LHCN-M2 (cell line): ENCODE data around the gene PFKFB4. TPM values are rescaled to one million over a fixed set of nuclear protein-coding genes. Genes with fewer than 3 reads are reported as not detected.

Experiments used
- DNase-seq: peaks from one replicate; pipeline ENCODE4 v3.0.0-alpha.2; 2012; ENCODE audit warnings: low read depth
- total RNA-seq: library from RNA; depleted of rRNA; stranded (reverse); fragments of >200 nt; gene quantifications from 2 replicates; pipeline ENCODE4 v1.2.3, GENCODE V29; 2014

Gene PFKFB4
- total RNA-seq, 1 experiment from 2014 or later: 22.6 TPM

DNA sequence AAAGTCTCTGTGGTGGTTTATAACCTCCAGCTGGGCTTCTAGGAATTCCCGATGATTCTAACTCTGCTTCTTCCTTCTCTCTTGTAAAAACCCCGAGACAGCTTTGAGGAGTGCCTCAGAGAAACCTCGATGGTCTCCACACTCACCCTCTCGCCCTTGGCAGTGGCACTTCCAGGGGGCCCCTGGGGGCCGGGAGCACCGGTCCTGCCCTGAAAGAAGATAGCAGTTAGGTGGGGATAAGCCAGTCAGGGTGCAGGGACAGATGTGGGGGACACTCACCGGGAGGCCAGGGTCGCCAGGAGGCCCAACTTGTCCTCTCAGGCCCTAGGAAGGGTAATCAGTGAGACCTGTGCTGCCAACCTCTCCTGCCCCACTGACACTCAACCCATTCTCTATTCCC is 28.8 kb upstream of the PFKFB4 start:
- DNase-seq: no peak

- no peak for DNase-seq
Observed at GRCh38 chr3:48584836-48585235, 28.2 kb upstream of the PFKFB4 start.

GRCh38 chr3:48581621-48582481 is 25.2 kb upstream of the PFKFB4 start:
- no peak for DNase-seq

GRCh38 chr3:48576647-48577046 is 20.0 kb upstream of the PFKFB4 start:
- DNase-seq: no peak

- no peak for DNase-seq
Observed at GRCh38 chr3:48575366-48575765, 18.8 kb upstream of the PFKFB4 start.

DNA sequence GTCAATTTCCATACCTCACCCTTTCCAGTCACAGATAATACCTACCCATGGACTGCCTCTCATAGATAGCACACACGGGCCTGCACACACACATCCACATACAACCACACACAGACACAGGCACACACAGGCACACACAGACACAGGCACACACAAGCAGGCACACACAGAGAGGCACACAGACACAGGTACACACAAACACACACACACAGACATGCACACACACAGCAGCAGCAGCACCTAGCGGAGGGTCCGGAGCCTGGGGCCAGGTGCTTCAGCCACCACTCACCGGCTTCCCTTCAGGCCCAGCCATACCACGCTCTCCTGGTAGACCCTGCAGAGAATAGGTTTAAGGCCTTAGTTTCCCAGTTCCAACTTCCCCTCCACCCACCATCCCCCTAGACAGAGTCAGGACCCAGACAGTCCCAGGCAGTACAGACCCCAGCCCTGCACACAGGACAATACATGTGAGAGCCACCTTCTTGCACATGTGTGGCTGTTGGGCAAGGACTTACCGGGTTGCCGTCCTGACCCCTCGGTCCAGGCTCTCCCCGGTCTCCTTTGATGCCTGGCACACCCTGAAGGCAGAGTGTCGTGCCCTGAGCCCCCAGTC is 17.5 kb upstream of the PFKFB4 start:
- DNase-seq: no peak

- no peak for DNase-seq
Observed at GRCh38 chr3:48572517-48572916, 15.9 kb upstream of the PFKFB4 start.

- no peak for DNase-seq
Observed at GRCh38 chr3:48571938-48572337, 15.3 kb upstream of the PFKFB4 start.

GRCh38 chr3:48569808-48570450 is 13.3 kb upstream of the PFKFB4 start:
- DNase-seq: no peak

DNA sequence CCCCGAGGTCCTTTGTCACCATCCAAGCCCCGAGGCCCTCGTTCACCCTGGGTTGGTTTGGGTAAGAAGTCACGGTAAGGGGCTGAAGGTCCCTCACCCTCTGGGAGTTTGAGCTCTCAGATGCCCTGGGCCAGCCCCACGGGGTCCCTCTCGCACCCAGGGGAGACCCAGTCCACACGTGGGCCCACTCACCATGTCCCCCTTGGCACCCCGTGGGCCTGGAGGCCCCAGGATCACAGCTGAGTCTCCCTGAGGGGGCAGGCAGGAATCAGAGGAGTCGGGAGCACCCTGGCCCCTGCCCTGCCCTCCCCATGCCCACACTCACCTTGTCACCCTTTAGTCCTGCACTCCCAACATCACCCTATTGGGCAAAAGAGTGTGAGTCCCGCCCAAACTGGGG is 12.8 kb upstream of the PFKFB4 start:
- DNase-seq: no peak

DNA sequence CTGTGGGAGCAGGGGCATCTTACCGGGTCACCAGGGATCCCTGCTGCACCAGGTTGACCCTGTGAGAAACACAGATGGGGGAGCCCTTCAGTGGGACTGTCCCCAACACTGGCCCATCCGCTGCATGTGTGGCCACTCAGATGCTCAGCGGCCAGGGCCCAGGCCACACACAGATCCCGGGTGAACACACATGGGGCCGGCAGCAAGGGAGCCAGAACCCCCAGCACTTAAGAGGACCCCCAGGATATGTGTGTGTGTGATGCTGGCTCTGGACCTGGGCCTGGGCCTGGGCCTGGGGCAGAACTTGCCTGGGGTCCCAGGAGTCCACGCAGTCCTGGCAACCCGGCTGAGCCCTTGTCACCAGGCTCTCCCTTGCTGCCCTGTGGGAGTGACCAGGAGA is 11.9 kb upstream of the PFKFB4 start:
- no peak for DNase-seq

DNA sequence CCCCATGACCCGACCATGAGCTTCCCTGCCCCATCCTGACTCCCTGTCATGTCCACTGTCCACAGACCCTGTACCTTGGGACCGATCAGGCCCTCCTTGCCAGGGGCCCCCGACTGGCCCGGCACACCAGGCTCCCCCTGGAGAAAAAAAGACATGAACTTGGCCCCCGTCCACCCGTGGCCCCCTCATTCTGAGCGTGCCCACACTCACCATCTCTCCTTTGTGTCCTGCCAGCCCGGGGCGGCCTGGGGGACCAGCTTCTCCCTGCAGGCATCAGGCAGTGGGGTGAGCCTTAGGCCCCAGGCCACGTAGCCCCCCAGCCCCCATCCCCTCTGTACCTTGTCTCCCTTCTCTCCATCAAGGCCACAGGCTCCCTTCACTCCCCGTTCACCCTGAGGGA is 10.9 kb upstream of the PFKFB4 start:
- no peak for DNase-seq

- no peak for DNase-seq
Observed at GRCh38 chr3:48567090-48567489, 10.5 kb upstream of the PFKFB4 start.

- no peak for DNase-seq
Observed at GRCh38 chr3:48566401-48566760, 9.8 kb upstream of the PFKFB4 start.

- peak; percentile 79 for DNase-seq
Observed at GRCh38 chr3:48565591-48566400, 9.2 kb upstream of the PFKFB4 start.

- no peak for DNase-seq
Observed at GRCh38 chr3:48565186-48565585, 8.6 kb upstream of the PFKFB4 start.

- DNase-seq: no peak
Observed at GRCh38 chr3:48564667-48565066, 8.1 kb upstream of the PFKFB4 start.

- DNase-seq: peak; percentile 91
Observed at GRCh38 chr3:48564022-48564421, 7.4 kb upstream of the PFKFB4 start.

DNA sequence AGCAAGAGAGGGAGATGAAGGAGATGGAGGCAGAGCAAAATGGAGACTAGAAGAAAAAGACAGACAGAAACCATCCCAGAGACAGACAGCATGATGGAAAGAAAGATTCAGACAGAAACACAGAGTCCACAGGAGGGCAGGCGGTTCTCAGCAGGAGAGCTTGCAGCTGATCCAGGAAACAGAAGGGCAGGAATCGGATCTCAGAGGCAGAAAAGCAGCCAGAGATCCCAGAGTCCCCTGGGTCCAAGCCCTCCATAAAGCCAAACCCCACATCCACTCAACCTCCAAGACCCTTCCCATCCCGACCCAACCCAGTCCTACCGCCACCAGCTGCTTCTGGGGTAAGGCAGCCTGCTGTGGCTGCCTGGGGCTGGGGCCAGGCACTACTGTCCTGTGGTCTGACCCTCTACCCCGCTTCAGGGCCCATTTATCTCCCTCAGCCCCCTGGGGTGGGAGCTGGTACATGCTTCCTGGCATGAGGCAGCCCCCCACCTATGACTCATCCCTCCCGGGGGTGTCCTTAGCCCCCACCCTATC is 6.8 kb upstream of the PFKFB4 start, which contains the start of gene UCN2:
Gene UCN2 (minus strand): TSS at position 400 of the 537 bp plus-strand sequence. CDS start 657 bp downstream, outside the sequence.
- peak; percentile 67 for DNase-seq

- DNase-seq: no peak
Observed at GRCh38 chr3:48562367-48563095, 5.9 kb upstream of the PFKFB4 start.
